Pancreas (tissue), 10 donors: Measurements from ENCODE around the gene IFI6. TPM values are rescaled to one million over a fixed set of nuclear protein-coding genes. Genes with fewer than 3 reads are reported as not detected.

Source experiments
- ATAC-seq, 4 donors: fragments of 200-7000 bp; cut with Tn5 transposase; one replicate each; pipeline versions ENCODE4 v1.8.0 to v1.9.1; 2020; ENCODE audit warnings: mild to moderate bottlenecking in 4 of 4, moderate library complexity in 4 of 4
- DNase-seq, 6 donors: peaks; one replicate each; pipeline ENCODE4 v3.0.0-alpha.2; 2020
- FAIRE-seq: peaks from 2 replicates; lab custom pipeline; 2012; peaks lifted over from hg19 to GRCh38; lab: Jason Lieb, UNC
- H3K27ac ChIP-seq, 4 donors: fragments of 200-600 bp; sonication (generic); 1 replicate in 3 of 4; 2 replicates in 1 of 4; pipeline versions ENCODE4 v1.5.0 to v1.8.0; 2020
- H3K27me3 ChIP-seq, 4 donors: fragments of 200-600 bp; one replicate each; pipeline ENCODE4 v1.8.0; 2021
- H3K36me3 ChIP-seq, 3 donors: fragments of 200-600 bp; sonication (generic) in 1 of 3; one replicate each; pipeline versions ENCODE4 v1.5.0 to v1.8.0; 2020 to 2021
- H3K4me1 ChIP-seq, 3 donors: fragments of 200-600 bp; one replicate each; pipeline ENCODE4 v1.8.0; 2021
- H3K4me3 ChIP-seq, 4 donors: fragments of 200-600 bp; sonication (generic) in 2 of 4; one replicate each; pipeline versions ENCODE4 v1.5.0 to v1.8.0; 2020 to 2021
- H3K9me3 ChIP-seq, 4 donors: fragments of 200-600 bp; one replicate each; pipeline ENCODE4 v1.8.0; 2021
- CTCF ChIP-seq, 4 donors: fragments of 200-600 bp; sonication (generic) in 3 of 4; IDR thresholded peaks; one replicate each; pipeline versions ENCODE4 v1.5.0 to v1.8.0; 2021; ENCODE audit warnings: antibody characterized with exemption in 4 of 4
- WGBS, 2 donors: extraction: QIAGEN DNeasy Blood & Tissue Kit; methylation state at CpG; one replicate each; pipeline ENCODE4 v1.1.7; 2013; 5-methylcytosine and 5-hydroxymethylcytosine counted together
- intact Hi-C, 3 donors: fragments of 100-400 bp; cut with DNase I; formaldehyde crosslinking; loops; one replicate each; pipeline versions ENCODE4 v1.11.1 to v1.14.2; 2022
- polyA plus RNA-seq, 2 donors: library from polyadenylated mRNA; stranded (reverse); fragments of 200-250 nt; gene quantifications; one replicate each; pipeline ENCODE4 v1.2.3, GENCODE V29; 2013
- total RNA-seq, 6 donors: library from RNA; stranded (reverse); fragmentation: NEBNext Ultra II Directional in 4 of 6; extraction: Animal tissue kit (Norgen Biotek cat#: 25700) in 4 of 6; gene quantifications; one replicate each; pipeline versions ENCODE4 v1.2.1 to v1.2.4, GENCODE V29; 2021 to 2023
- donor health status: healthy with polysubstance abuse.
- donor health status: DM: no; HTN: no; CAD: no; lungs with moderate emphysema.
- donor health status: DM: no; HTN: no; CAD: no.
- donor health status: control.
- donor health status: control.
- donor health status: Bipolar disorder and iron deficiency.
- donor health status: DM: yes; HTN: yes; CAD: no.
- donor health status: DM: no; HTN: no; CAD: no.
- donor health status: DM: no; HTN: no; CAD: no.
- donor health status: DM: yes; HTN: yes; CAD: no.

Gene IFI6
- total RNA-seq (10 to 100 TPM in 5 of 6 donors, 1 to 10 TPM in 1; 7.8 to 67.4 (median 28.8) TPM), polyA plus RNA-seq (100 to 1,000 TPM in 1 of 2 donors, 10 to 100 TPM in 1; 54.6 to 186 TPM)

- Histone ChIP-seq H3K36me3 (no peaks in the 10 kb centered on the region), H3K27me3 (no peaks in the 10 kb centered on the region), H3K4me3 (peak within 1 kb of the TSS in 2 of 4 donors; percentile 41 to 46), H3K27ac (peak within 1 kb of the TSS; percentile 31 to 84 (median 64)), H3K4me1 (peaks cover 0 to 7% (median 0%) of the 10 kb centered on the region in 3 donors), H3K9me3 (no peaks in the 10 kb centered on the region)
- ATAC-seq (peak; percentile 96 to 98 (median 96)), FAIRE-seq (peak; percentile 95), DNase-seq (peak; percentile 75 to 88 (median 81))
- 0% methylated on average over 10 of the region's 10 CpGs for WGBS, 2 donors
- peak in 2 of 4 donors; percentile 23 to 33 for TF ChIP-seq CTCF (IDR thresholded peaks at IDR 0.05)
- intact Hi-C loops = no loop called here
Measured at GRCh38 chr1:27671964-27672749, at the start of gene IFI6. TSS of gene IFI6 (minus strand) at chr1:27672192. CDS start at chr1:27669314, 2,878 bp downstream.

GRCh38 chr1:27719286-27720251, 47.6 kb upstream of the IFI6 start:
- intact Hi-C loops = no loop called here
- no peak for TF ChIP-seq CTCF (IDR thresholded peaks at IDR 0.05)
- H3K4me1 ChIP-seq = peaks cover 0 to 5% (median 0%) of the 10 kb centered on the region in 3 donors
- ATAC-seq (no peak), DNase-seq (no peak), FAIRE-seq (no peak)
- WGBS, 2 donors = 54 to 67% methylated on average over 5 of the region's 5 CpGs
- H3K27ac ChIP-seq = no peak overlapping the region
- H3K27me3 ChIP-seq = no peaks in the 10 kb centered on the region
- no peaks in the 10 kb centered on the region for H3K36me3 ChIP-seq
- H3K4me3 ChIP-seq = no peak overlapping the region
- no peaks in the 10 kb centered on the region for H3K9me3 ChIP-seq

- H3K36me3 ChIP-seq = no peaks in the 10 kb centered on the region
- no peak for FAIRE-seq
Measured at GRCh38 chr1:27716262-27716895, 44.4 kb upstream of the IFI6 start.

More at GRCh38 chr1:27716262-27716895, 44.4 kb upstream of the IFI6 start:
- H3K9me3 ChIP-seq = no peaks in the 10 kb centered on the region
- no peak overlapping the region for H3K27ac ChIP-seq
- H3K4me1 ChIP-seq = peaks cover 0 to 5% (median 0%) of the 10 kb centered on the region in 3 donors
- no peaks in the 10 kb centered on the region for H3K27me3 ChIP-seq
- no peak overlapping the region for H3K4me3 ChIP-seq
- TF ChIP-seq CTCF (IDR thresholded peaks at IDR 0.05) = no peak
- DNase-seq (no peak), ATAC-seq (no peak)
- intact Hi-C loops = no loop called here
- 40 to 48% methylated on average over 2 of the region's 2 CpGs for WGBS, 2 donors
